ENCODE measurements around the gene UNC5A. TPM values are rescaled to one million over a fixed set of nuclear protein-coding genes. Genes with fewer than 3 reads are reported as not detected.
A peak's percentile ranks its signal among the peaks of the same experiment; 100 is the strongest.

The UNC5A gene
- total RNA-seq, 2 donors from 2014 or later = 0.89 to 1.4 TPM

DNA sequence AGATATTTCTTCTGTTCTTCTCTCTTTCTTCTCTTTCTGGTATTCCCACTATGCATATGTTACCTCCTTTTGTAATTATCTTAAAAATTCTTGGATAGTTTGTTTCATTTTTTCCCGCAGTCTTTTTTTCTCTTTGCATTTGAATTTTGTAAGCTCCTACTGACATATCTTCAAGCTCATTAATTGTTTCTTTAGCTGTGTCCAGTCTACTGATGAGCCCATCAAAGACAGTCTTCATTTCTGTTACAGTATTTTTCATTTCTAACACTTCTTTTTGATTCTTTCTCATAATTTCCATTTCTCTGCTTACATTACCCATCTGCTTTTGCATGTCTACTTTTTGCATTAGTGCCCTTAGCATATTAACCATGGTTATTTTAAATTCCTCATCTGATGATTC, 44.7 kb upstream of the UNC5A start:
- Mint-ChIP-seq H3K9me3 (no peaks in the 10 kb centered on the region), H3K27me3 (ENCODE audit: insufficient read depth) (peaks cover 3% of the 10 kb centered on the region)
- WGBS, 2 experiments (ENCODE audit: insufficient coverage in 1 of 2, insufficient read length in 1 of 2) = 83 to 100% methylated on average over 1 of the region's 1 CpG

DNA sequence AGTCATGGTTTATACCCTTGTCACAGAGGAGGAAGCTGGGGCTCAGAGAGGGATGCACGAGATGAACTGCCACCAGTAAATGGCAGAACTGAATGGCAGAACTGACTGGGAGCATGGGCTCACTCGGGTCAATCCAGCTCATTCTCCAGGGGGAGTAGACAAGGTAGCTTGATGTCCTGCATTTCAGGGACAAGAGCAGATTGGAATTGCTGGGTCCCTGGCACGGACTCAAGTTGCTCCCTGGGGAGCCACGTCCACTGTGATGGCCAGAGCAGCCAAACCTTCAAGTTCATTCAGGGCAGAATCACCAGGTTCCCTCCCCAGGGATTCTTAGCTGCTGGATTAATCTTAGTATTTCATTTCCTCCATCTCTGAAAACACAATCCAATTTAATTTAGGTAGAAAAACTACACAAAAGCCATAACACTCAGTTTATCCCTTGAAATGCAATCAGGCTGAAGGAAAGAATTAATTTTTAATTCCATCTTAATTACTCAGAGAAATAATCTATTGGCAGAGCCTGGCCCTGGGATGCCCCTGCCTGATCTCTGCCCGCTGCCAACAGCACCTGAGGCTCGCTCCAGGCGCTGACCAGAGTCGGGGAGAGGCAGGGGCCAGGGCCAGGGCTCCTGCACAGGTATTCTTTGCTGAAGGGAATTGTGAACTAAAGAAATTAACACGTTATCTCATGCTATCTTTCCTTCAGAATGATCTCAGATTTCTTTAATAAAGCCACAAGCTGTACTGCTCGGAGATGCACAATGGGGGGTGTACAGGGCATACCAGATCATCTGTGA, 42.0 kb upstream of the UNC5A start:
- Histone ChIP-seq H3K4me3 (ENCODE audit: low read length) (no peak overlapping the region), H3K4me1 (ENCODE audit: control insufficient read depth, insufficient read depth, low read length) (no peaks in the 10 kb centered on the region), H3K9me3 (ENCODE audit: control insufficient read depth, low read length) (peaks cover 14% of the 10 kb centered on the region), H3K27me3 (ENCODE audit: control insufficient read depth, insufficient read depth, low read length, poor library complexity, severe bottlenecking) (no peaks in the 10 kb centered on the region), H3K9ac (ENCODE audit: extremely low read depth, low read length, poor library complexity, severe bottlenecking) (no peak overlapping the region), H3K36me3 (ENCODE audit: control insufficient read depth, insufficient read depth, low read length) (no peaks in the 10 kb centered on the region), H3K27ac (ENCODE audit: low read depth, low read length) (no peak overlapping the region)
- Mint-ChIP-seq H3K4me1 (no peaks in the 10 kb centered on the region), H3K27me3 (ENCODE audit: insufficient read depth) (peaks cover 8% of the 10 kb centered on the region), H3K9me3 (no peaks in the 10 kb centered on the region), H3K4me3 (no peak overlapping the region), H3K27ac (no peak overlapping the region), H3K36me3 (ENCODE audit: low read depth) (no peaks in the 10 kb centered on the region)
- peak; percentile 29 for DNase-seq
- TF ChIP-seq, protein P1, sequence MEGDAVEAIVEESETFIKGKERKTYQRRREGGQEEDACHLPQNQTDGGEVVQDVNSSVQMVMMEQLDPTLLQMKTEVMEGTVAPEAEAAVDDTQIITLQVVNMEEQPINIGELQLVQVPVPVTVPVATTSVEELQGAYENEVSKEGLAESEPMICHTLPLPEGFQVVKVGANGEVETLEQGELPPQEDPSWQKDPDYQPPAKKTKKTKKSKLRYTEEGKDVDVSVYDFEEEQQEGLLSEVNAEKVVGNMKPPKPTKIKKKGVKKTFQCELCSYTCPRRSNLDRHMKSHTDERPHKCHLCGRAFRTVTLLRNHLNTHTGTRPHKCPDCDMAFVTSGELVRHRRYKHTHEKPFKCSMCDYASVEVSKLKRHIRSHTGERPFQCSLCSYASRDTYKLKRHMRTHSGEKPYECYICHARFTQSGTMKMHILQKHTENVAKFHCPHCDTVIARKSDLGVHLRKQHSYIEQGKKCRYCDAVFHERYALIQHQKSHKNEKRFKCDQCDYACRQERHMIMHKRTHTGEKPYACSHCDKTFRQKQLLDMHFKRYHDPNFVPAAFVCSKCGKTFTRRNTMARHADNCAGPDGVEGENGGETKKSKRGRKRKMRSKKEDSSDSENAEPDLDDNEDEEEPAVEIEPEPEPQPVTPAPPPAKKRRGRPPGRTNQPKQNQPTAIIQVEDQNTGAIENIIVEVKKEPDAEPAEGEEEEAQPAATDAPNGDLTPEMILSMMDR (conservative IDR thresholded peaks at IDR 0.05) = no peak
- 88 to 93% methylated on average over 10 of the region's 10 CpGs for WGBS, 2 experiments (ENCODE audit: insufficient coverage in 1 of 2, insufficient read length in 1 of 2)

More for the DNA sequence above, 44.7 kb upstream of the UNC5A start:
- DNase-seq = no peak
- H3K9ac ChIP-seq (ENCODE audit: extremely low read depth, low read length, poor library complexity, severe bottlenecking) = no peak overlapping the region
- TF ChIP-seq, protein P1 (conservative IDR thresholded peaks at IDR 0.05) = no peak
- H3K4me3 ChIP-seq (ENCODE audit: low read length) = no peak overlapping the region
- H3K36me3 Mint-ChIP-seq (ENCODE audit: low read depth) = no peaks in the 10 kb centered on the region
- H3K27ac ChIP-seq (ENCODE audit: low read depth, low read length) = no peak overlapping the region
- no peaks in the 10 kb centered on the region for H3K27me3 ChIP-seq (ENCODE audit: control insufficient read depth, insufficient read depth, low read length, poor library complexity, severe bottlenecking)
- no peak overlapping the region for H3K27ac Mint-ChIP-seq
- no peaks in the 10 kb centered on the region for H3K36me3 ChIP-seq (ENCODE audit: control insufficient read depth, insufficient read depth, low read length)
- peaks cover 14% of the 10 kb centered on the region for H3K9me3 ChIP-seq (ENCODE audit: control insufficient read depth, low read length)
- peaks cover 2% of the 10 kb centered on the region for H3K4me1 Mint-ChIP-seq
- no peak overlapping the region for H3K4me3 Mint-ChIP-seq
- no peaks in the 10 kb centered on the region for H3K4me1 ChIP-seq (ENCODE audit: control insufficient read depth, insufficient read depth, low read length)

DNA sequence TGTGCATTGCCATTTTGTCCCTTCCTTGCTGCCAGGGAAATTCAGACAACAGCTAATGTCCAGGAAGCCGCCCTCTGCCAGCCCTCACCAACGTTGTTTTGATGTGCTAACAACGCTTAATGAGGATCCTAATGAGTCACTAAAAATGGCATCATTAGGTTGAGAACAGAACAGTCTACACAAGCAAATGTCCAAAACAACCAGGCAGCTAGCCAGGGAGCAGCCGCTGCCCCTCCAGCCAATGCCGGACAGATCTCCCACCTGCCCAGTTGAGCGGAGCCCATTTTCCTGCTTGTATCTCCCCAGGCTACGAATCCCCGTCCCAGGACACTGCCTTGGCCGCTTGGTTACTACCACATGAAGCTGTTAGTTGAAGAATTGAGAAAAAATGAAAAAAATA, 40.4 kb upstream of the UNC5A start:
- H3K27me3 Mint-ChIP-seq (ENCODE audit: insufficient read depth) = peaks cover 8% of the 10 kb centered on the region
- H3K27ac ChIP-seq (ENCODE audit: low read depth, low read length) = no peak overlapping the region
- H3K36me3 Mint-ChIP-seq (ENCODE audit: low read depth) = no peaks in the 10 kb centered on the region
- H3K9ac ChIP-seq (ENCODE audit: extremely low read depth, low read length, poor library complexity, severe bottlenecking) = no peak overlapping the region
- no peak overlapping the region for H3K4me3 Mint-ChIP-seq
- no peak overlapping the region for H3K4me3 ChIP-seq (ENCODE audit: low read length)
- H3K4me1 ChIP-seq (ENCODE audit: control insufficient read depth, insufficient read depth, low read length) = no peaks in the 10 kb centered on the region
- H3K27me3 ChIP-seq (ENCODE audit: control insufficient read depth, insufficient read depth, low read length, poor library complexity, severe bottlenecking) = no peaks in the 10 kb centered on the region
- H3K9me3 Mint-ChIP-seq = no peaks in the 10 kb centered on the region
- peaks cover 8% of the 10 kb centered on the region for H3K4me1 Mint-ChIP-seq
- peaks cover 14% of the 10 kb centered on the region for H3K9me3 ChIP-seq (ENCODE audit: control insufficient read depth, low read length)
- TF ChIP-seq, protein P1 (conservative IDR thresholded peaks at IDR 0.05) = no peak
- WGBS, 2 experiments (ENCODE audit: insufficient coverage in 1 of 2, insufficient read length in 1 of 2) = 91 to 94% methylated on average over 7 to 9 of the region's 9 CpGs
- DNase-seq = peak; percentile 20
- no peaks in the 10 kb centered on the region for H3K36me3 ChIP-seq (ENCODE audit: control insufficient read depth, insufficient read depth, low read length)
- no peak overlapping the region for H3K27ac Mint-ChIP-seq

All from endodermal cell (in vitro differentiated cells).